Measurements from ENCODE around the gene RPS4Y2.

Gene RPS4Y2

DNA sequence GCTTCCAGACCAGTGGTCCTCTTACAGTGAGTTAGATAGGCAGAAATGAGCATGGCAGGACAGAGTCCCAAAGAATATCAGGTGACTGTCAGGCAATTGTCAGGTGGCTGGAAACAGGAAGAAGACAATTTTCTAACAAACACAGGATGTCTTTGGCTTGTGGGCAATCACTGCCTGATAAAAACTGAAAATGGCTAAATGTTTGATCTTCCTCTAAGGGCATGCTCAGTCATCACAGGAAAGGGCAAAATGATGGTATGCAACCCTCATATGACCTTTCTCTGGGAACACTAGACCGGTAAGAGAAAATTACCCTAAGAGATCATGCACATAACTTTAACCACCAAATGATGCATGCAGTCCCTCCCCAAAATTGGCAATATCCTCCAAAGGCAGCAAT is 57.6 kb downstream of the RPS4Y2 start:
- Histone ChIP-seq H3K27ac (ENCODE audit: poor library complexity, severe bottlenecking) (no peak overlapping the region), H3K4me1 (ENCODE audit: insufficient read depth, poor library complexity, severe bottlenecking) (no peaks in the 10 kb centered on the region), H3K36me3 (ENCODE audit: low read depth) (no peaks in the 10 kb centered on the region), H3K4me3 (ENCODE audit: severe bottlenecking) (no peak overlapping the region), H3K9me3 (ENCODE audit: severe bottlenecking) (no peaks in the 10 kb centered on the region), H3K27me3 (ENCODE audit: insufficient read depth, poor library complexity, severe bottlenecking) (no peaks in the 10 kb centered on the region)
- ATAC-seq (ENCODE audit: low read depth) = no peak
- DNase-seq (ENCODE audit: low spot score) = no peak
- TF ChIP-seq, protein P1, sequence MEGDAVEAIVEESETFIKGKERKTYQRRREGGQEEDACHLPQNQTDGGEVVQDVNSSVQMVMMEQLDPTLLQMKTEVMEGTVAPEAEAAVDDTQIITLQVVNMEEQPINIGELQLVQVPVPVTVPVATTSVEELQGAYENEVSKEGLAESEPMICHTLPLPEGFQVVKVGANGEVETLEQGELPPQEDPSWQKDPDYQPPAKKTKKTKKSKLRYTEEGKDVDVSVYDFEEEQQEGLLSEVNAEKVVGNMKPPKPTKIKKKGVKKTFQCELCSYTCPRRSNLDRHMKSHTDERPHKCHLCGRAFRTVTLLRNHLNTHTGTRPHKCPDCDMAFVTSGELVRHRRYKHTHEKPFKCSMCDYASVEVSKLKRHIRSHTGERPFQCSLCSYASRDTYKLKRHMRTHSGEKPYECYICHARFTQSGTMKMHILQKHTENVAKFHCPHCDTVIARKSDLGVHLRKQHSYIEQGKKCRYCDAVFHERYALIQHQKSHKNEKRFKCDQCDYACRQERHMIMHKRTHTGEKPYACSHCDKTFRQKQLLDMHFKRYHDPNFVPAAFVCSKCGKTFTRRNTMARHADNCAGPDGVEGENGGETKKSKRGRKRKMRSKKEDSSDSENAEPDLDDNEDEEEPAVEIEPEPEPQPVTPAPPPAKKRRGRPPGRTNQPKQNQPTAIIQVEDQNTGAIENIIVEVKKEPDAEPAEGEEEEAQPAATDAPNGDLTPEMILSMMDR (IDR thresholded peaks at IDR 0.05; ENCODE audit: poor library complexity, severe bottlenecking) = no peak

DNA sequence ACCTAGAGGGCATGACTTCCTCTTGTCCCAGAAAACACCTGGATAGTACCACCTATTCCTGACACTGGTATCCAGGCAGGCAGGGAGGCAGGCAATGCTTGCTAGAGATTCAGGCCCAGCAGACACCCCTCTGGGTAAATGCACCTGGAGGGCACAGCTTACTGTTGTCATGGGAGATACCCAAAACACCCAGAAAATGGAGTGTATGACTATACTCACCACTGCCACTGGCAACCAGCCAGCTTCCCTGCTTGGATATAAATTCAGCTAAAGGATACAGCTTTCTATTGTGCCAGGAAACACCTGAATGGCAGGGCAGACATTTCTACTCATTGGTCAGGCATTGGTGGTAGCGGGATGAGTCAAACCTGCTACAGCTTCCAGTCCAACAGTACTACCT is 58.9 kb downstream of the RPS4Y2 start:
- Histone ChIP-seq H3K4me1 (ENCODE audit: insufficient read depth, poor library complexity, severe bottlenecking) (no peaks in the 10 kb centered on the region), H3K9me3 (ENCODE audit: severe bottlenecking) (no peaks in the 10 kb centered on the region), H3K36me3 (ENCODE audit: low read depth) (no peaks in the 10 kb centered on the region), H3K27ac (ENCODE audit: poor library complexity, severe bottlenecking) (no peak overlapping the region), H3K4me3 (ENCODE audit: severe bottlenecking) (no peak overlapping the region), H3K27me3 (ENCODE audit: insufficient read depth, poor library complexity, severe bottlenecking) (no peaks in the 10 kb centered on the region)
- TF ChIP-seq, protein P1 (IDR thresholded peaks at IDR 0.05; ENCODE audit: poor library complexity, severe bottlenecking) = no peak
- DNase-seq (ENCODE audit: low spot score) = no peak
- no peak for ATAC-seq (ENCODE audit: low read depth)

DNA sequence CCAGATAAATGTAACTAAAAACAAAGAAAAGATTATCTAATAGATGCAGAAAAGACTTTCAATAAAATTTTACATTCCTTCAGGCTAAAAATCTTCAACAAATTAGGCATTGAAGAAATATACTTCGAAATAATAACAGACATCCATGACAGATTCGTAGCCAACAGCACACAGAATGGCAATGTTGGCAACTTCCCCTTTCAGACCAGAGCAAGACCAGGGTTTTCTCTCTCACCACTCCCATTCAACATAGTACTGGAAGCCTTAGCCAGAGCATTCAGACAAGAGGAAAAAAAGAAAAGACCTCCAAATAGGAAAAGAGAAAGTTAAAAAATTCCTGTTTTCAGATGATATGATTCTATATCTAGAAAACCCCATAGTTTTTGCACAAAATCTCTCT is 61.2 kb downstream of the RPS4Y2 start:
- Histone ChIP-seq H3K9me3 (ENCODE audit: severe bottlenecking) (no peaks in the 10 kb centered on the region), H3K36me3 (ENCODE audit: low read depth) (no peaks in the 10 kb centered on the region), H3K4me3 (ENCODE audit: severe bottlenecking) (no peak overlapping the region), H3K27ac (ENCODE audit: poor library complexity, severe bottlenecking) (no peak overlapping the region), H3K27me3 (ENCODE audit: insufficient read depth, poor library complexity, severe bottlenecking) (no peaks in the 10 kb centered on the region), H3K4me1 (ENCODE audit: insufficient read depth, poor library complexity, severe bottlenecking) (no peaks in the 10 kb centered on the region)
- no peak for ATAC-seq (ENCODE audit: low read depth)
- DNase-seq (ENCODE audit: low spot score) = no peak
- TF ChIP-seq, protein P1 (IDR thresholded peaks at IDR 0.05; ENCODE audit: poor library complexity, severe bottlenecking) = no peak
